Endothelial cell of umbilical vein (primary cell): Measurements from ENCODE around the gene SCN2B. TPM values are rescaled to one million over a fixed set of nuclear protein-coding genes. Genes with fewer than 3 reads are reported as not detected.

Source experiments
- BruUV-seq: library from RNA; stranded (reverse); fragments of 400-500 nt; replicated peaks from 2 replicates; lab custom pipeline; 2021; lab: Mats Ljungman, UMichigan
- CTCF ChIA-PET: fragments of 300-600, 350-600 bp; sonication (Branson Sonifier 250); formaldehyde crosslinking; loops from one replicate; lab custom pipeline; 2021; ENCODE audit warnings: antibody characterized with exemption, inconsistent platforms; lab: Charles Lee
- POLR2A ChIA-PET: fragments of 300-600, 350-600 bp; sonication (Branson Sonifier 250); formaldehyde crosslinking; loops from one replicate; lab custom pipeline; 2021; ENCODE audit warnings: antibody characterized with exemption, inconsistent platforms; lab: Charles Lee
- DNase-seq: peaks from one replicate; pipeline ENCODE4 v3.0.0-alpha.2; 2011; ENCODE audit warnings: low read depth, low spot score
- FAIRE-seq: peaks from 2 replicates; lab custom pipeline; 2011; peaks lifted over from hg19 to GRCh38; lab: Jason Lieb, UNC
- H2AFZ ChIP-seq: 2 replicates; pipeline ENCODE4 v1.6.0; 2012; ENCODE audit warnings: low read depth, low read length, control low read depth, inconsistent platforms
- H3K27ac ChIP-seq: 2 replicates; pipeline ENCODE4 v1.5.1; 2011; ENCODE audit warnings: low read depth, mild to moderate bottlenecking, control low read depth, low read length, moderate library complexity; ENCODE audit not compliant: insufficient read depth
- H3K27me3 ChIP-seq, 2 experiments: 2 replicates each; pipeline versions ENCODE4 v1.6.0 to v1.6.1; 2011; ENCODE audit warnings: low read length in 2 of 2, mixed read lengths in 1 of 2; ENCODE audit not compliant: control insufficient read depth in 2 of 2, insufficient read depth in 2 of 2
- H3K36me3 ChIP-seq, 2 experiments: 2 replicates in 1 of 2; 3 replicates in 1 of 2; pipeline ENCODE4 v1.5.1; 2011; ENCODE audit warnings: low read length in 2 of 2, mild to moderate bottlenecking in 1 of 2, moderate library complexity in 1 of 2; ENCODE audit not compliant: control insufficient read depth in 2 of 2, insufficient read depth in 2 of 2; ENCODE audit errors: extremely low read depth in 1 of 2
- H3K4me1 ChIP-seq: 3 replicates; pipeline ENCODE4 v1.5.1; 2011; ENCODE audit warnings: mild to moderate bottlenecking, low read length; ENCODE audit not compliant: control insufficient read depth, insufficient read depth; ENCODE audit errors: extremely low read depth
- H3K4me2 ChIP-seq: 2 replicates; pipeline ENCODE4 v1.6.1; 2011; ENCODE audit warnings: low read length, control low read depth, mixed read lengths; ENCODE audit not compliant: insufficient read depth
- H3K4me3 ChIP-seq, 3 experiments: fragments of 200-600 bp in 1 of 3; sonication (generic), shearing (Covaris generic) in 1 of 3; replicated peaks in 1 of 3; 2 replicates each; pipeline ENCODE4 v1.5.1; 2011 to 2016; ENCODE audit warnings: control low read depth in 3 of 3, low read length in 3 of 3, mild to moderate bottlenecking in 2 of 3, inconsistent platforms in 1 of 3, low read depth in 1 of 3, moderate library complexity in 1 of 3; ENCODE audit not compliant: insufficient read depth in 1 of 3
- H3K79me2 ChIP-seq: 2 replicates; pipeline ENCODE4 v1.6.0; 2012; ENCODE audit warnings: low read length, inconsistent platforms; ENCODE audit not compliant: control insufficient read depth, insufficient read depth
- H3K9ac ChIP-seq: replicated peaks from 2 replicates; pipeline ENCODE3; 2011; ENCODE audit warnings: low read length, control low read depth; ENCODE audit not compliant: insufficient read depth; ENCODE audit errors: extremely low read depth
- H3K9me1 ChIP-seq: replicated peaks from 3 replicates; pipeline ENCODE4 v1.6.0; 2011; ENCODE audit warnings: mild to moderate bottlenecking, low read length; ENCODE audit not compliant: control insufficient read depth, insufficient read depth; ENCODE audit errors: extremely low read depth
- H3K9me3 ChIP-seq: replicated peaks from 2 replicates; pipeline ENCODE4 v1.5.1; 2012; ENCODE audit warnings: low read length, inconsistent platforms; ENCODE audit not compliant: control insufficient read depth, insufficient read depth
- H4K20me1 ChIP-seq: replicated peaks from 2 replicates; pipeline ENCODE3; 2011; ENCODE audit warnings: mild to moderate bottlenecking, low read length; ENCODE audit not compliant: control insufficient read depth, insufficient read depth; ENCODE audit errors: extremely low read depth
- EZH2 ChIP-seq: IDR thresholded peaks from 2 replicates; pipeline ENCODE4 v1.6.1; 2012; ENCODE audit warnings: borderline replicate concordance, low read depth, mild to moderate bottlenecking, moderate library complexity, low read length, inconsistent platforms; ENCODE audit not compliant: severe bottlenecking
- FOS ChIP-seq: IDR thresholded peaks from 2 replicates; pipeline ENCODE4 v1.6.1; 2011; ENCODE audit warnings: mild to moderate bottlenecking, low read length, moderate library complexity, borderline replicate concordance; ENCODE audit not compliant: insufficient read depth
- GATA2 ChIP-seq: IDR thresholded peaks from 2 replicates; pipeline ENCODE4 v1.7.0; 2011; ENCODE audit warnings: low read depth, mild to moderate bottlenecking, moderate library complexity, mixed read lengths, low read length; ENCODE audit not compliant: insufficient read length, insufficient read depth
- JUN ChIP-seq: IDR thresholded peaks from 2 replicates; pipeline ENCODE4 v1.6.1; 2011; ENCODE audit warnings: borderline replicate concordance, low read depth; ENCODE audit not compliant: insufficient read length, insufficient read depth
- MYC ChIP-seq: IDR thresholded peaks from one replicate; pipeline ENCODE4 v1.6.1; 2011; ENCODE audit warnings: mild to moderate bottlenecking, low read depth, low read length
- POLR2A ChIP-seq: IDR thresholded peaks from 2 replicates; pipeline ENCODE4 v1.6.1; 2012; ENCODE audit warnings: low read depth, mild to moderate bottlenecking, control low read depth, low read length
- POLR2AphosphoS5 ChIP-seq: IDR thresholded peaks from 2 replicates; pipeline ENCODE4 v1.6.1; 2012; ENCODE audit warnings: low read depth, mild to moderate bottlenecking, control low read depth, low read length, moderate library complexity; ENCODE audit not compliant: insufficient read depth
- dilution Hi-C: fragments of 300-500 bp; cut with MboI; formaldehyde crosslinking; loops from one replicate; pipeline ENCODE4 v1.15.0; 2019; ENCODE audit warnings: low sequenced_read_pairs; ENCODE audit not compliant: extremely low pct_ligation_motif_present
- intact Hi-C: fragments of 100-400 bp; cut with micrococcal nuclease; formaldehyde crosslinking; loops from one replicate; pipeline ENCODE4 v1.10.0; 2022
- polyA plus RNA-seq, 4 experiments: library from polyadenylated mRNA; depleted of rRNA in 3 of 4; stranded (reverse) in 3 of 4; unstranded in 1 of 4; fragments of >200 nt; gene quantifications; 2 replicates each; pipeline versions ENCODE4 v1.2.1 to v1.2.3, GENCODE V29; 2011 to 2012; ENCODE audit warnings: missing spikeins in 1 of 4
- total RNA-seq: library from RNA; stranded (reverse); gene quantifications from 2 replicates; pipeline ENCODE4 v1.2.3, GENCODE V29; 2021
- TF ChIP-seq, protein P1 (sequence below), 2 donors: IDR thresholded peaks; 1 replicate in 1 of 2; 2 replicates in 1 of 2; pipeline ENCODE4 v1.5.1; 2011; ENCODE audit warnings: low read length in 2 of 2, mild to moderate bottlenecking in 2 of 2, moderate library complexity in 2 of 2, control low read depth in 1 of 2, inconsistent platforms in 1 of 2, low read depth in 1 of 2; ENCODE audit not compliant: insufficient read depth in 1 of 2; ENCODE audit errors: extremely low read depth in 1 of 2
- TF ChIP-seq, protein P2 (sequence below): IDR thresholded peaks from 2 replicates; pipeline ENCODE4 v1.6.1; 2011; ENCODE audit not compliant: insufficient read depth, insufficient read length

Gene SCN2B
- total and polyA plus RNA-seq, 2 donors (not counting 3 experiments of a cell fraction or from before 2014, with no cell fraction given): not detected

DNA sequence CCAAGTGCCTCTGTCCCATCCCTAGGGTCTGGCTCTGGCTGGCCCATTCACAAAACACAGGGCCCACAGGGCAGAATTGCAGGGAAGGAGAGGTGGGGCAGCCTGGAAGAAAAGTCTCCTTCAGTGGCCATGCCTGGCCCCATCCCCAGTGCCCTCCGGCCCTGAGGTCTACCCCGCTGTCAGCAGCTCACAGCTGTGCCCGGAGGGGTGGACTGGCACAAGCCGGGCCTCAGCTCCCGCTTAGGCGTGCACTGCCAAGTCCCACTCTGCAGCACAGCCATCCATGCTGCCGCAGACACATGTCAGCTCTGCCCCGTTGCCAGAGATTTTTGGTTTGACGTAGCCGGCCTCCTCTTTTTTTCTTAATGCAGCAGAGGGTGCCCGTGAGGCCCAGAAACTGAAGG, 3.9 kb upstream of the SCN2B start:
- Histone ChIP-seq H2AFZ (no peak overlapping the region), H3K9ac (no peak overlapping the region), H3K27me3 (peaks cover 16 to 18% of the 10 kb centered on the region in 2 experiments), H3K4me3 (no peak overlapping the region), H3K27ac (no peak overlapping the region), H3K9me1 (no peaks in the 10 kb centered on the region), H3K4me1 (no peaks in the 10 kb centered on the region), H3K79me2 (no peaks in the 10 kb centered on the region), H3K9me3 (no peaks in the 10 kb centered on the region), H3K36me3 (no peaks in the 10 kb centered on the region), H4K20me1 (no peaks in the 10 kb centered on the region), H3K4me2 (no peak overlapping the region)
- CTCF ChIA-PET: interaction anchor here (0.7 to 3.3 kb wide), 4 partner anchors 9 to 18 kb away, joined by 3 to 20 read pairs (median 10); no protein-coding TSS in a partner anchor
- TF ChIP-seq EZH2 (no peak), MYC (no peak), JUN (no peak), FOS (no peak), POLR2AphosphoS5 (no peak), GATA2 (no peak), POLR2A (no peak)
- TF ChIP-seq, protein P1, sequence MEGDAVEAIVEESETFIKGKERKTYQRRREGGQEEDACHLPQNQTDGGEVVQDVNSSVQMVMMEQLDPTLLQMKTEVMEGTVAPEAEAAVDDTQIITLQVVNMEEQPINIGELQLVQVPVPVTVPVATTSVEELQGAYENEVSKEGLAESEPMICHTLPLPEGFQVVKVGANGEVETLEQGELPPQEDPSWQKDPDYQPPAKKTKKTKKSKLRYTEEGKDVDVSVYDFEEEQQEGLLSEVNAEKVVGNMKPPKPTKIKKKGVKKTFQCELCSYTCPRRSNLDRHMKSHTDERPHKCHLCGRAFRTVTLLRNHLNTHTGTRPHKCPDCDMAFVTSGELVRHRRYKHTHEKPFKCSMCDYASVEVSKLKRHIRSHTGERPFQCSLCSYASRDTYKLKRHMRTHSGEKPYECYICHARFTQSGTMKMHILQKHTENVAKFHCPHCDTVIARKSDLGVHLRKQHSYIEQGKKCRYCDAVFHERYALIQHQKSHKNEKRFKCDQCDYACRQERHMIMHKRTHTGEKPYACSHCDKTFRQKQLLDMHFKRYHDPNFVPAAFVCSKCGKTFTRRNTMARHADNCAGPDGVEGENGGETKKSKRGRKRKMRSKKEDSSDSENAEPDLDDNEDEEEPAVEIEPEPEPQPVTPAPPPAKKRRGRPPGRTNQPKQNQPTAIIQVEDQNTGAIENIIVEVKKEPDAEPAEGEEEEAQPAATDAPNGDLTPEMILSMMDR (IDR thresholded peaks at IDR 0.05; ENCODE audit: extremely low read depth in 1 of 2, insufficient read depth in 1 of 2, low read depth in 1 of 2, low read length in 2 of 2): no peak
- TF ChIP-seq, protein P2, sequence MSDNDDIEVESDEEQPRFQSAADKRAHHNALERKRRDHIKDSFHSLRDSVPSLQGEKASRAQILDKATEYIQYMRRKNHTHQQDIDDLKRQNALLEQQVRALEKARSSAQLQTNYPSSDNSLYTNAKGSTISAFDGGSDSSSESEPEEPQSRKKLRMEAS: no peak
- dilution Hi-C loops: no loop called here
- POLR2A ChIA-PET: no interaction called here
- BruUV-seq: no TSS peak
- no peak for DNase-seq
- no peak for FAIRE-seq
- intact Hi-C loops: no loop called here
